Hematopoietic multipotent progenitor cell treated with erythropoietin and hydrocortisone succinate and interleukin-3 and kit ligand, for 15 days (in vitro differentiated cells): ENCODE measurements around the gene CAMTA1.

Experiments used
- DNase-seq: peaks from one replicate; pipeline ENCODE4 v3.0.0-alpha.2; 2015; ENCODE audit warnings: low spot score

The CAMTA1 gene

GRCh38 chr1:6928106-6928885 is 143.0 kb downstream of the CAMTA1 start:
- no peak for DNase-seq

- no peak for DNase-seq
These were observed 145.6 kb downstream of the CAMTA1 start for GRCh38 chr1:6930732-6931300.

- no peak for DNase-seq
These were observed 150.2 kb downstream of the CAMTA1 start for GRCh38 chr1:6935361-6935883.

- DNase-seq = no peak
These were observed 150.8 kb downstream of the CAMTA1 start for GRCh38 chr1:6935911-6936690.

- DNase-seq = no peak
These were observed 151.8 kb downstream of the CAMTA1 start for GRCh38 chr1:6937048-6937447.

- DNase-seq = no peak
These were observed 154.1 kb downstream of the CAMTA1 start for GRCh38 chr1:6939363-6939762.

- no peak for DNase-seq
These were observed 156.5 kb downstream of the CAMTA1 start for GRCh38 chr1:6941786-6942185.

GRCh38 chr1:6942990-6943389 is 157.7 kb downstream of the CAMTA1 start:
- no peak for DNase-seq

- no peak for DNase-seq
These were observed 159.2 kb downstream of the CAMTA1 start for GRCh38 chr1:6944434-6944833.

GRCh38 chr1:6947952-6948351 is 162.7 kb downstream of the CAMTA1 start:
- no peak for DNase-seq

- no peak for DNase-seq
These were observed 163.2 kb downstream of the CAMTA1 start for GRCh38 chr1:6948416-6948815.

- no peak for DNase-seq
These were observed 163.6 kb downstream of the CAMTA1 start for GRCh38 chr1:6948861-6949260.

GRCh38 chr1:6950001-6950765 is 164.9 kb downstream of the CAMTA1 start:
- DNase-seq = no peak

- no peak for DNase-seq
These were observed 166.3 kb downstream of the CAMTA1 start for GRCh38 chr1:6951536-6951935.

- DNase-seq = no peak
These were observed 168.0 kb downstream of the CAMTA1 start for GRCh38 chr1:6953216-6953615.

GRCh38 chr1:6953907-6954364 is 168.7 kb downstream of the CAMTA1 start:
- DNase-seq = no peak

GRCh38 chr1:6954591-6954990 is 169.3 kb downstream of the CAMTA1 start:
- no peak for DNase-seq

GRCh38 chr1:6955357-6956094 is 170.3 kb downstream of the CAMTA1 start:
- no peak for DNase-seq

- no peak for DNase-seq
These were observed 171.4 kb downstream of the CAMTA1 start for GRCh38 chr1:6956488-6957159.

- DNase-seq = no peak
These were observed 172.1 kb downstream of the CAMTA1 start for GRCh38 chr1:6957341-6957740.
